DND-41 (cell line): ENCODE measurements around the gene GFI1B.

ENCODE experiments used
- CTCF ChIP-seq: IDR thresholded peaks from 2 replicates; pipeline ENCODE4 v1.5.1; 2012; ENCODE audit warnings: borderline replicate concordance, low read length, moderate library complexity, mild to moderate bottlenecking; ENCODE audit not compliant: poor library complexity, severe bottlenecking; ENCODE audit errors: extremely low read depth
- EZH2 ChIP-seq: IDR thresholded peaks from 3 replicates; pipeline ENCODE4 v1.6.1; 2012; ENCODE audit warnings: borderline replicate concordance, low read depth, mild to moderate bottlenecking, moderate library complexity, low read length, inconsistent platforms; ENCODE audit not compliant: severe bottlenecking

GRCh38 chr9:133031130-133031422, 52.6 kb downstream of the GFI1B start:
- TF ChIP-seq CTCF, result no peak
- no peak for TF ChIP-seq EZH2
